ENCODE results near the gene ACSS3. TPM values are rescaled to one million over a fixed set of nuclear protein-coding genes. Genes with fewer than 3 reads are reported as not detected.

ACSS3 gene
- total RNA-seq, 1 experiment from 2014 or later: 19.3 TPM

GRCh38 chr12:81170072-81170471 lies 92.2 kb downstream of the ACSS3 start:
- no peaks in the 10 kb centered on the region for H3K27me3 Mint-ChIP-seq (ENCODE audit: low read depth)
- Histone ChIP-seq H4K8ac (replicated peaks; ENCODE audit: insufficient read length, low read depth, low read length) (no peak overlapping the region), H3K79me1 (ENCODE audit: insufficient read depth, low read depth, low read length, poor library complexity, severe bottlenecking) (no peaks in the 10 kb centered on the region), H3K27ac (ENCODE audit: insufficient read length, low read depth, low read length) (no peak overlapping the region), H3K4ac (ENCODE audit: low read depth, low read length) (no peak overlapping the region), H4K20me1 (ENCODE audit: control insufficient read depth, insufficient read depth, insufficient read length) (no peaks in the 10 kb centered on the region), H3K79me2 (ENCODE audit: insufficient read depth, low read length) (no peaks in the 10 kb centered on the region), H3K9ac (ENCODE audit: extremely low read depth, insufficient read length, low read length) (no peak overlapping the region), H2BK15ac (ENCODE audit: low read depth, low read length) (no peak overlapping the region), H3T11ph (ENCODE audit: low read length) (no peak overlapping the region), H3K4me1 (ENCODE audit: insufficient read depth, low read length) (peaks cover 5% of the 10 kb centered on the region; the same call in 1 of the 2 replicates), H3K4me2 (ENCODE audit: insufficient read depth, insufficient read length, low read length) (no peak overlapping the region), H2BK5ac (ENCODE audit: insufficient read length, low read length) (no peak overlapping the region), H4K91ac (ENCODE audit: insufficient read length, low read depth, low read length) (no peak overlapping the region), H2AFZ (ENCODE audit: low read length) (no peak overlapping the region), H3K23me2 (ENCODE audit: insufficient read length, low read depth, low read length, poor library complexity, severe bottlenecking) (no peaks in the 10 kb centered on the region), H3K56ac (ENCODE audit: insufficient read length, low read depth, low read length) (no peak overlapping the region), H3K18ac (ENCODE audit: insufficient read length, low read depth, low read length) (no peak overlapping the region), H3K27me3 (ENCODE audit: insufficient read depth, low read length) (no peaks in the 10 kb centered on the region), H3K14ac (ENCODE audit: insufficient read depth, low read length) (no peak overlapping the region), H2BK120ac (ENCODE audit: low read depth, low read length, poor library complexity, severe bottlenecking) (no peak overlapping the region), H4K5ac (ENCODE audit: insufficient read length, low read depth, low read length) (no peak overlapping the region), H2BK20ac (ENCODE audit: low read depth, low read length, poor library complexity, severe bottlenecking) (no peak overlapping the region), H2BK12ac (ENCODE audit: insufficient read length, low read depth, low read length) (no peak overlapping the region), H2AK5ac (ENCODE audit: insufficient read length, low read length) (no peak overlapping the region), H3K23ac (ENCODE audit: insufficient read length, low read depth, low read length) (no peak overlapping the region), H3K9me3 (ENCODE audit: control insufficient read depth, low read depth, low read length) (no peaks in the 10 kb centered on the region)
- peaks cover 0 to 8% of the 10 kb centered on the region in 2 experiments; a peak in 1 of 4 replicates for H3K4me1 Mint-ChIP-seq
- DNase-seq: no peak
- TF ChIP-seq, protein P1, sequence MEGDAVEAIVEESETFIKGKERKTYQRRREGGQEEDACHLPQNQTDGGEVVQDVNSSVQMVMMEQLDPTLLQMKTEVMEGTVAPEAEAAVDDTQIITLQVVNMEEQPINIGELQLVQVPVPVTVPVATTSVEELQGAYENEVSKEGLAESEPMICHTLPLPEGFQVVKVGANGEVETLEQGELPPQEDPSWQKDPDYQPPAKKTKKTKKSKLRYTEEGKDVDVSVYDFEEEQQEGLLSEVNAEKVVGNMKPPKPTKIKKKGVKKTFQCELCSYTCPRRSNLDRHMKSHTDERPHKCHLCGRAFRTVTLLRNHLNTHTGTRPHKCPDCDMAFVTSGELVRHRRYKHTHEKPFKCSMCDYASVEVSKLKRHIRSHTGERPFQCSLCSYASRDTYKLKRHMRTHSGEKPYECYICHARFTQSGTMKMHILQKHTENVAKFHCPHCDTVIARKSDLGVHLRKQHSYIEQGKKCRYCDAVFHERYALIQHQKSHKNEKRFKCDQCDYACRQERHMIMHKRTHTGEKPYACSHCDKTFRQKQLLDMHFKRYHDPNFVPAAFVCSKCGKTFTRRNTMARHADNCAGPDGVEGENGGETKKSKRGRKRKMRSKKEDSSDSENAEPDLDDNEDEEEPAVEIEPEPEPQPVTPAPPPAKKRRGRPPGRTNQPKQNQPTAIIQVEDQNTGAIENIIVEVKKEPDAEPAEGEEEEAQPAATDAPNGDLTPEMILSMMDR (conservative IDR thresholded peaks at IDR 0.05): no peak
- no peak overlapping the region for H3K4me3 Mint-ChIP-seq
- no peak overlapping the region for H3K27ac Mint-ChIP-seq
- H3K9me3 Mint-ChIP-seq: no peaks in the 10 kb centered on the region
- H3K36me3 Mint-ChIP-seq (ENCODE audit: insufficient read depth in 1 of 3, low read depth in 3 of 3): peaks cover 0 to 10% (median 2%) of the 10 kb centered on the region in 3 experiments; a peak in 3 of 7 replicates

Data from H9 (cell line).